ENCODE measurements around the gene FHIT. TPM values are rescaled to one million over a fixed set of nuclear protein-coding genes. Genes with fewer than 3 reads are reported as not detected.

FHIT gene
- total RNA-seq, 4 donors from 2014 or later = 7.5 to 20.1 (median 13.5) TPM

- DNase-seq = no peak
- TF ChIP-seq CTCF (IDR thresholded peaks at IDR 0.05) (no peak), POLR2A (IDR thresholded peaks at IDR 0.05) (no peak), EP300 (IDR thresholded peaks at IDR 0.05; ENCODE audit: low read depth) (no peak), POLR2AphosphoS5 (IDR thresholded peaks at IDR 0.05) (no peak)
- Histone ChIP-seq H3K27ac (no peak overlapping the region), H3K36me3 (no peaks in the 10 kb centered on the region), H3K27me3 (no peaks in the 10 kb centered on the region), H3K4me3 (no peak overlapping the region), H3K9me3 (no peaks in the 10 kb centered on the region), H3K4me1 (no peaks in the 10 kb centered on the region)
- intact Hi-C loops (cut with DNase I; ENCODE audit: low total_unique reads) = no loop called here
- in situ Hi-C loops (cut with MboI; ENCODE audit: low pct_ligation_motif_present in 1 of 4, low pct_unique_long_range_greater_than_20kb in 1 of 4, low sequenced_read_pairs in 3 of 4) = no loop called here
- WGBS, 2 donors (ENCODE audit: low coverage in 1 of 2) = 84 to 85% methylated on average over 4 to 6 of the region's 6 CpGs
Observed at GRCh38 chr3:60826511-60826910, 424.7 kb downstream of the FHIT start.

- no peaks in the 10 kb centered on the region for H3K36me3 ChIP-seq
- no peak overlapping the region for H3K27ac ChIP-seq
- H3K27me3 ChIP-seq = no peaks in the 10 kb centered on the region
- intact Hi-C loops (cut with DNase I; ENCODE audit: low total_unique reads) (no loop called here), in situ Hi-C loops (cut with MboI; ENCODE audit: low pct_ligation_motif_present in 1 of 4, low pct_unique_long_range_greater_than_20kb in 1 of 4, low sequenced_read_pairs in 3 of 4) (no loop called here)
- H3K4me1 ChIP-seq = no peaks in the 10 kb centered on the region
- DNase-seq = no peak
- H3K9me3 ChIP-seq = peaks cover 0 to 5% of the 10 kb centered on the region in 2 donors
- H3K4me3 ChIP-seq = no peak overlapping the region
- 33 to 68% methylated on average over 1 to 2 of the region's 2 CpGs for WGBS, 2 donors (ENCODE audit: low coverage in 1 of 2)
- TF ChIP-seq POLR2A (IDR thresholded peaks at IDR 0.05) = no peak
- TF ChIP-seq POLR2AphosphoS5 (IDR thresholded peaks at IDR 0.05) = no peak
- no peak for TF ChIP-seq EP300 (IDR thresholded peaks at IDR 0.05; ENCODE audit: low read depth)
- TF ChIP-seq CTCF (IDR thresholded peaks at IDR 0.05) = no peak
Observed at GRCh38 chr3:60812502-60812901, 438.8 kb downstream of the FHIT start.

GRCh38 chr3:60810881-60811280 is 440.4 kb downstream of the FHIT start:
- TF ChIP-seq EP300 (IDR thresholded peaks at IDR 0.05; ENCODE audit: low read depth) = no peak
- TF ChIP-seq POLR2AphosphoS5 (IDR thresholded peaks at IDR 0.05) = no peak
- TF ChIP-seq POLR2A (IDR thresholded peaks at IDR 0.05) = no peak
- H3K4me3 ChIP-seq = no peak overlapping the region
- DNase-seq = no peak
- 58 to 62% methylated on average over 4 of the region's 4 CpGs for whole genome bisulfite sequencing, 2 donors (ENCODE audit: low coverage in 1 of 2)
- no peaks in the 10 kb centered on the region for H3K9me3 ChIP-seq
- H3K27ac ChIP-seq = no peak overlapping the region
- in situ Hi-C loops (cut with MboI; ENCODE audit: low pct_ligation_motif_present in 1 of 4, low pct_unique_long_range_greater_than_20kb in 1 of 4, low sequenced_read_pairs in 3 of 4) = no loop called here
- intact Hi-C loops (cut with DNase I; ENCODE audit: low total_unique reads) = no loop called here
- no peaks in the 10 kb centered on the region for H3K36me3 ChIP-seq
- H3K27me3 ChIP-seq = no peaks in the 10 kb centered on the region
- no peaks in the 10 kb centered on the region for H3K4me1 ChIP-seq

- TF ChIP-seq POLR2A (IDR thresholded peaks at IDR 0.05) (no peak), POLR2AphosphoS5 (IDR thresholded peaks at IDR 0.05) (no peak), EP300 (IDR thresholded peaks at IDR 0.05; ENCODE audit: low read depth) (no peak), CTCF (IDR thresholded peaks at IDR 0.05) (no peak)
- 71 to 93% methylated on average over 4 of the region's 4 CpGs for WGBS, 2 donors (ENCODE audit: low coverage in 1 of 2)
- Histone ChIP-seq H3K36me3 (no peaks in the 10 kb centered on the region), H3K27me3 (no peaks in the 10 kb centered on the region), H3K4me1 (no peaks in the 10 kb centered on the region), H3K9me3 (no peaks in the 10 kb centered on the region), H3K4me3 (no peak overlapping the region), H3K27ac (no peak overlapping the region)
- intact Hi-C loops (cut with DNase I; ENCODE audit: low total_unique reads) = no loop called here
- no peak for DNase-seq
- in situ Hi-C loops (cut with MboI; ENCODE audit: low pct_ligation_motif_present in 1 of 4, low pct_unique_long_range_greater_than_20kb in 1 of 4, low sequenced_read_pairs in 3 of 4) = no loop called here
Observed at GRCh38 chr3:60809857-60810610, 441.2 kb downstream of the FHIT start.

All from transverse colon (tissue), 4 donors.